RCC 7860 (cell line): ENCODE measurements around the gene TINAG.
"Not testable (repeated sequence)": the region's sequence is repeated elsewhere in the genome, so short reads cannot be mapped to it uniquely, and the experiment has no call there.

Experiments
- DNase-seq: peaks from one replicate; pipeline ENCODE4 v3.0.0-alpha.2; 2015; ENCODE audit warnings: low spot score
- FAIRE-seq: peaks from 2 replicates; lab custom pipeline; 2012; peaks lifted over from hg19 to GRCh38; lab: Jason Lieb, UNC

Gene TINAG

DNA sequence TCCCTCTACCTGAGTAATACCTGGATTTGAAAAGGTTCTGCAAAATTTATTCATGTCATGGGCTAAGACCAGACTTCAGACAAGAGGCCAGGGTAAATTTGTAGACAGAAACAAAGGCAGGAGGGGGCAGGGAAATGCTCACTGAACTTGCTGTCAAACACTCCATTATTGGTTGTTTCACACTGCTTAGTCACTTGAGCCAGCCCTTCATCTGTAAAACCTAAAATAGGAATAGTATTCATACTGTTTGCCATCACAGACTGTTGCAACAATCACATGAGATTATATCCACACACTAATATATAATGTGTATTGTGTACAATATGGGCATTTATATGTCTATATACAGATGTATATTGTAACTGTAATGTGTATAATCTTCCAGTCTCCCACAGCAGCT lies 6.5 kb upstream of the TINAG start:
- FAIRE-seq (no peak), DNase-seq (no peak)

DNA sequence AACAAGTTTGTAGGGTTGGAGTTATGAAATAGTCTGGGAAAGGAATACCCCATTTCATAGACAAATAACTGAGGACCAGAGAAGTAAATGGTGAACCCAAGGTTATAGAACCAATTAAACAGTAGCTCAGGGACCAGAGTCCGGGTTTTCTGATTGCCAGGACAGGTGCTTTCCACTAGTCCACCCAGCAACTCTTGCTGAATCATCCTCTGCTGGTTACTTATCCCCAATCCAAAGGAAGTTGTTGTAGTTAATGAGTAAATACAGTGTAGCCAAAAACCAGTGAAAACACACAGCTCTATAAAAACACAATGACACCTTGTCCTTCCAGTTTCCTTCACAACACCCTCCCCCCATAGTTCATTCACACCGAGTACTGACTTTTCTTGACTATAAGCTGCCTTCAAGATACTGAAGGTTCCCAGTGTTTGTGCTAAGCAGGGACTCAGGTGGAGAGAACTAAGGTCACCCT lies 766 bp upstream of the TINAG start:
- DNase-seq (peak; percentile 78), FAIRE-seq (peak; percentile 93)

DNA sequence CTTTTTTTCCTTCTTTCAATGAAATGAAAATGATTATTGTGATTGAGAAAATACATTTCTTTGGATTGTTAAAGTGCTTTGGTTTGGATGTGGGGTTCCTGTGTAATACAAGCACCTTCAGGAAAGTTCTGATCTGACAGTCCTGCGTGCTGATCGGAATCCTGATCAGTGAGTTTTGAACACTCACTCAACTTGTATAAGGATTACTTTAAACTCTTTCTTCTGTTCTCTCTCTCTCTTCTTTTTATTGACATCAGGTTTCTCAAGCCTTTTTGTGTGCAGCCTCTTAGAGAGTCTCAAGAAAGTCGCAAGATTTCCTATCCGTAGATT lies 710 bp downstream of the TINAG start:
- FAIRE-seq: peak; percentile 44
- DNase-seq: no peak

DNA sequence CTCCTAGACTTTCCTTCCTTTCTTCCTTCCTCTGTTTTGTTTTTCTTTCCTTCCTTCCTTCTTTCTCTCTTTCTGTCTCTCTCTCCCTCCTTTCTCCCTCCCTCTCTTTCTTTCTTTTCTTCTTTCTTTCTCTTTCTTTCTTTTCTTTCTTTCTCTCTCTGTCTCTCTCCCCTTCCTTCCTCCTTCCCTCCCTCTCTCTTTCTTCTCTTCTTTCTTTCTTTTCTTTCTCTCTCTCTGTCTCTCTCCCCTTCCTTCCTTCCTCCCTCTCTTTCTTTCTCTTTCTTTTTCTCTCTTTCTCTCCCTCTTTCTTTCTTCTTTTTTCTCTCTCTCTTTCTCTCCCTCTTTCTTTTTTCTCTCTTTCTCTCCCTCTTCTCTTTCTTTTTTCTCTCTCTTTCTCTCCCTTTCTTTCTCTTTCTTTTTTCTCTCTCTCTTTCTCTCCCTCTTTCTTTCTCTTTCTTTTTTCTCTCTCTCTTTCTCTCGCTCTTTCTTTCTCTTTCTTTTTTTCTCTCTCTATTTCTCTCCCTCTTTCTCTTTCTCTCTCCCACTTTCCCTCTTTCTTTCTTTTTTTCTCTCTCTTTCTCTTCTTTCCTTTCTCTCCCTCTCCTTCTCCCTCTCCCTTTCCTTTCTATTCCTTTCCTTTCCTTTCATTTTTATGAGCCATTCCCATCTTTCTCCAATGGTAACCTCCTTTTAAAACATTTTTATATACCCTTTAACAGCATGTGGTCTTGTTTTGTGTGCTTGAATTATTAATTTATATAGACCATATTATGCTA lies 2.3 kb downstream of the TINAG start:
- no peak for FAIRE-seq
- no peak for DNase-seq

DNA sequence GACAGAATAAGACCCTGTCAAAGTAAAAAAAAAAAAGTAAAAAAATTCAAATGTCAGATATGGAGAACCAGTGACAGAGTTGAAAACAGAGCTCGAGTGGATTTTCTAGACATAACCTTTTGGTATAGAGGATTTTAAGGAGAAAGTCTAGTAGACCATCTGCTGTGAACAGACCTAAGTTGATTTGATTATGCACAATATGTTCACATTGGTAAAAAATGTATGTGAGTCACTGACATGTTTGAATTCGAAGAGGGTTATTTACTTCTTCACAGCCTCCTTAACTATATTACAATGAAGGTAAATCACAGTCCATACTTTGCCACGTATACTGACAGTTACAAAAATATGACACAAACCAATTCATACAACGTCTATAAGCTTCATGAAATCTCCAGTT lies 7.4 kb downstream of the TINAG start:
- DNase-seq (no peak), FAIRE-seq (no peak)

DNA sequence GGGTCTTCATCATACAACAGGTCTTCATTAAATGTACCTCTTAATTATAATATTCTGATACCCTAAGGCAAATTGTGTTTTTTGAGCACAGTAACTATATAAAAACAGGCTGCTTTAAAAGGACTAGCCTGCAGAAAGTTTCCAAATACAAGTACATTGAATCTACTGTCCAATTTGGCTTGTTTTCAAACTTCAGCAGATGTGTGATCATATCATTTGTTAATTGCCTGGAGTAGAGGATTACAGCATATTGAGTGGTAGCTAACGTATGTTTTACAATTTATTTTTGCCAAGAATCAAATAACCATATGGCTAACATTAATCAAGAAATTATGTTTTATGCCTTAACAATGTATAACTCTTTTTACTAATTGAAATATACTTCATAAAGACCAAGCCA lies 12.6 kb downstream of the TINAG start:
- FAIRE-seq: no peak
- no peak for DNase-seq

DNA sequence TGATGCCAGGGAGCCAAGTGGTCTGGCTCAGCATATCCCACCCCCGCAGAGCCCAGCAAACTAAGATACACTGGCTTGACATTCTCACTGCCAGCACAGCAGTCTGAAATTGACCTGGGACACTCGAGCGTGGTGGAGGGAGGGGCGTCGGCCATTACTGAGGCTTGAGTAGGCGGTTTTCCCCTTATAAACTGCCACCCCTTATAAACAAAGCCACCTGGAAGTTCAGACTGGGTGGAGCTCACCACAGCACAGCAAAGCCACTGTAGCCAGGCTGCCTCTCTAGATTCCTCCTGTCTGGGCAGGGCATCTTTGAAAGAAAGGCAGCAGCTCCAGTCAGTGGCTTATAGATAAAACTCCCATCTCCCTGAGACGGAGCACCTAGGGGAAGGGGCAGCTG lies 19.4 kb downstream of the TINAG start:
- FAIRE-seq: no peak
- no peak for DNase-seq

DNA sequence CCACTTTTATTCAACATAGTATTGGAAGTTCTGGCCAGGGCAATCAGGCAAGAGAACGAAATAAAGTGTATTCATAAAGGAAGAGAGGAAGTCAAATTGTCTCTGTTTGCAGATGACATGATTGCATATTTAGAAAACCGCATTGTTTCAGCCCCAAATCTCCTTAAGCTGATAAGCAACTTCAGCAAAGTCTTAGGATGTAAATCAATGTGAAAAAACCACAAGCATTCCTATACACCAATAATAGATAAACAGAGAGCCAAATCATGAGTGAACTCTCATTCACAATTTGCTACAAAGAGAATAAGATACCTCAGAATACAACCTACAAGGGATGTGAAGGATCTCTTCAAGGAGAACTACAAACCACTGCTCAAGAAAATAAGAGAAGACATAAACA lies 23.3 kb downstream of the TINAG start:
- DNase-seq: not testable (repeated sequence)

DNA sequence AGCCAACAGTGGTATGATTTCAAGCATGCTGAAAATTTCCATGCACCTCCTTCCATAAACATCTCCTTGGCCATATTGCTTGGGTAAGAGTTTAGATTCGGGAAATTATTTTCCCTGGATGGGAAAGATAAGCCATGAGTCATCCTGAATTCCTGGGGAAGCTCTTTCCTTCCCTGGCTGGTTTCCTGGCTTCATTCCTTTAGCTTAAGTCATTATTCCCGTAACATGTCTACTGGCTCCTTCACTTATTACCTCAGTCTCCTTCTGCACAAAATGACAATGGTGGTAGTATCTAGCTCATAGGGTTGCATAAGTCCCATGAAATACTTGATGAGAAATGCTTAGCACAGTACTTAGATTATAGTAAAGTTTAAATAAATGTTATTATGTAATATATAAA lies 27.6 kb downstream of the TINAG start:
- DNase-seq: peak; percentile 93
- peak; percentile 97 for FAIRE-seq

More for the DNA sequence above, 23.3 kb downstream of the TINAG start:
- not testable (repeated sequence) for FAIRE-seq

DNA sequence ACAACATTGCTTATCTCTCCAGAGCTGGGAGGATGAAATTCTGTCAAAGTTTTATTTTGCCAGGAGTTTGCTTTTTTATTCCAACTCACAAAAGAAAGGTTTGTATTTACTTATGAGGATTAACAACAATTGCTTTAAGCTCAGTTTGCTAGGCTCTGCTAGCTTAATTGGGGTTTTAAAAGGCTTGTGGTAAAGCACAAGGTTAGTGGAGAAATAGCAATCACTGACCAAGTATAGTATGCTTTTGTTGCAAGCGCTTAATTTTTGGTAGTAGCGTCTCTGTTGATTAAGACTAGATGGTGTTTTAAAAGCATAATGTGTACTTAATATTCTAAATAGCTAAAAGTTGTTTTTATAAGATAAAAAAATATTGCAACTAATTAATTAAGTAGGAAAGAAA lies 45.7 kb downstream of the TINAG start:
- DNase-seq (no peak), FAIRE-seq (no peak)

DNA sequence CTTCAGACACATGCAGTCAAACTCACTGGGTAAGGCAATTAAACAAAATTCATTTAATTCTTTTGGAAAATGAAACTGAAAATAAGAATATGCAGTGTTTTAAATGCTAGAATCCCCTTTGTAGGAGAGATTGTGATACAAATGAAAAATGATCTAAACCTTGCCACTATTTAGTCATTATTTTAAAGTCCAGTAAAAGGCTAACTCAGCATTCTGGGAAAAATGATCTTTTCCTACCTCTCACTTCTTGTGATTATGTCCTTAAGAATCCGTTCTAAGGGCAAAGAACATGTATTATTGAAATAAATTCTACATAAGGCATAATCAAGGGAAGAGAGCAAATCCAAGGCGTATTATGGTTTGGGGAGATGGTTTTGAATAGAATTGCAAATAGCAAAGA lies 46.4 kb downstream of the TINAG start:
- DNase-seq: no peak
- no peak for FAIRE-seq

DNA sequence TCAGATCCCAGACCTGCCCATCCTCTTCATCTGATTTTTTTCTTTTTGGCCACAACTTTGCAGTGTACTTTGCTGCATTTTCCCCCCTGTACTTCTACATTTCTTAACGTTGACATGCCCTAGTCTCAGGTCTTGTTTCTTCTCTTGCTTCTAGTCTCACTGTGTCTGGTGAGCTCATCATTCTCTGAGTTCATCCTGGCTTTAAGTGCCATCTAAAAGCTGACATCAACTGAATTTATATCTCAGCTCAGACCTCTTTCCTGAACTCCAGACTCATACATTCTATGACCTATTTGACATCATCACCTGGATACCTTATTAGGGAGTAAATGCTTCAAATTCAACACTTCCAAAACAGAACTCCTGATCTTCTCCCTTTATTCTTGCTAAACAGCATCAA lies 48.9 kb downstream of the TINAG start:
- no peak for FAIRE-seq

DNA sequence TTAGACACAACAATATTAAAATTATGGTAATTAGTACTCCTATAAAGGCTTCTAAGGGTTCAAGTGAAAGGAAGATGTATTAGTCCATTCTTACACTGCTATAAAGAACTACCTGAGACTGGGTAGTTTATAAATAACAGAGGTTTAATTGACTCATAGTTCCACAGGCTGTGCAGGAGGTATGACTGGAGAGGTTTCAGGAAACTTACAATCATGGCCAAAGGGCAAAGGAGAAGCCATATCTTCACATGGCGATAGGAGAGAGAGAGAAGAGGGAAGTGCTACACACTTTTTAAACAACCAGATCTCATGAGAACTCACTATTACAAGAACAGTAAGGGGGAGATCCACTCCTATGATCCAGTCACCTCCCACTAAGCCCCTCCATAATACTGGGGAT lies 52.9 kb downstream of the TINAG start:
- DNase-seq (no peak), FAIRE-seq (no peak)

More for the DNA sequence above, 48.9 kb downstream of the TINAG start:
- no peak for DNase-seq

DNA sequence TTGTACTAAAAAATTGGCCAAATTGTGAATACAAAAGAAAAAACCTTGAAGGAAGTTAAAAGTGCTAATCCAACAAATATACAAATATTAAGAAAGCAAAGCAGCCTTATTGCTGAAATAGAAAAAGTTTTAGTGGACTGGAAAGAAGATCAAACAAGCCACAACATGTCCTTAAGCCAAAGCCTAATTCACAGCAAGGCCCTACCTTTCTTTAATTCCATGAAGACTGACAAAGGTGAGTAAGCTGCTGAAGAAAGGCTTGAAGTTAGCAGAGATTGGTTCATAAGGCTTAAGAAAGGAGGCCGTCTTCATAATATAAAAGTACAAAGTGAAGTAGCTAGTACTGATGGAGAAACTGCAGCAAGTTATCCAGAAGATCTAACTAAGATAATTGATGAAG lies 53.5 kb downstream of the TINAG start:
- DNase-seq (no peak), FAIRE-seq (no peak)

DNA sequence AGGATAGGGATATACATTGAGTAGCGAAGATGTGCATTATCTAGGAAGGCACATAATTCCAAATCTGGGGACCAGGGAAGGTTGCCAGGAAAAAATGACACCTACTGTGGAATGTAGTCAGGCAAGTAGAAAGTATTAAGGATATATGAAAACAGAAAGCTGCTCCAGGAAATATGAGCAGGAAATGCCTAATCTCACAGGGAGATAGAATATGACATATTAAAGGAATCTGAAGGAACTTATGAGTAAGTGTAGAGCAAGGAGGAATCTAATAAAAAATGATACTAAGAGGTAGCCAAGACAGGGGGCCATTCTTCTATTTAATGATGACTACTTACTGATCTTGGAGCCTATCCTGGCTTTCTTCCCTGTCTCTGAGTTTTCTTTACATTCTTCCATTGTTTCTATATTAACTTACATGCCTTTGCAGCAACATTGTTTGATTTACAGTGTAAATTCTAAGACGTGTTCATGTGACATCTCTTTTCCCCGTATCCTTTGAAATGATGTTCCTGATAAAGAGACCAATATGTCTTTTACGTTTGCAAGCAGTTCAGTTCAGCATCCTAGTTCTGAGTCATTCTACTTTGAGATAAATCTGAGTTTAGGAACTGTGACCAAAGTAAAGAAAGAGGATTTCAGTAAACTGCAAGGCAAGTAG lies 58.6 kb downstream of the TINAG start:
- FAIRE-seq: no peak
- DNase-seq: peak; percentile 10

DNA sequence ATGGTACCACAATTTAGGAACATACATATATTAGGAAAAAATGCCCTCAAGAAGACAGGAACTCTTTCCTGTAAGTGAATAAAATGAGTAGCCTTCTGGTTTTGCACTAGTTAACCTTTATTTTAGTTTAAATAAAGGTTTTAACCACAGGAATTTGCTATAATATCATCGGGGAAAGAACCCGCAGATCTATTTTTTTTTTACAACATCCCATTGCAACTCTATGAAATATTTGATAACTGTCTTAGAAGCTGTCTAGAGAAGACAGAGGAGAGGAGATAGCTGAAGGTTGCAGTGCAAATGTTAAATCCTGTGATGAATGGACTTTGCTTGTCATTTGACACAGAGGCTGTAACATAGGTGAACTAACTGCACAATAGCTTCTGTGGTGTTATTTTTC lies 69.5 kb downstream of the TINAG start:
- DNase-seq: peak; percentile 10
- peak; percentile 76 for FAIRE-seq

DNA sequence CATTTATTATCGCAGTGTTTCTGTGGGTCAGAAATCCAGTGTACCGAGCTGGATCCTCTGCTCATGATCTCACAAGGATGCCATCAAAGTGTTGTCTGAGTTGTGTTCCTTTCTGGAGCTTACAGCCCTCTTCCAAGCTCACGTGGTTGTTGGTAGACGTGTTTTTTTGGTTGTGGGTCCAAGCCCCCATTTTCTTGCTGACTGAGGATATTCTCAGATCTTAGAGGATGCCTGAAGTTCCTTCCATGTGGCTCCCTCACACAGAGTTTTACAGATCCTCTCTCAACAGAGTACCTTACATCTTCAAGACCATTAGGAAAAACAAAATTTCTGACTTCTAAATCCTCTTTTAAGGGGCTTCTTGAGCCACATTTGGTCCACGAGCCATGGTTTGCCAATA lies 78.1 kb downstream of the TINAG start:
- FAIRE-seq (no peak), DNase-seq (no peak)

DNA sequence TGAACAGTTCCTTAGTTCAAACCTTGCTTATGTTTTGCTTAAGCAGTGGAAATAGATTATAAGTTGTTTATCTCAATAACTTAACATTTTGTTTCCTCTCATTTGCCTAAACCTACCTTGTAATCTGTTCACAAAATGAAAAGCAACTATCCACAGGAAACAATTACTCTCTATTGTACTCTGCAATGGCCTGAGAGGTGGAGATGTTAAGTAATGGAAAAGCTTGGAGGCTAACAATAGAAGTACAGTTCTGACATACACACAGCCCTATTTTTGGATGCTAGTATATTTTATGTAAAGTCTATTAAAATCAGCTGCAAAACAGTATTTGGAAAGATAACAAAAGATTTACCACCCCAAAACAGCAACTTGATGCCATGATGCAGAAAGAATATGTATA lies 82.1 kb downstream of the TINAG start:
- no peak for FAIRE-seq

DNA sequence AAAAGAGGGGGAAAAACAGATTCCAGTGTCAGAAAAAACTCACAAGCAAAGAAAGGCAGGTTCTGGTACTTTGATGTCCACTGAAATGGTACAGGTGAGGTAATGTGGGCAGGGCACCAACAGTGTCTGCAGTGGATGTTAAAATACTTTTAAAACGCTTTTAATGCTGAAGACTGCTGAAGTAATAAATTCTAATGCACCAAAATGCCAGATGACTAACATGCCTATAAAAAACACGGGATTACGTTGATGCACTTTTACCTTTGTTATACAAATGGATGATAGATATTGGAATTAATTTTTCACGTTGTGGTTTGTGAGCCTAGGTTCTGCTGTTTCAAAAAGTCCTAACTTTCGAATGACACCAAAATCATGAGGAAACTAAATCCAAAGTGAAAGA lies 83.3 kb downstream of the TINAG start:
- FAIRE-seq (no peak), DNase-seq (no peak)

More for the DNA sequence above, 82.1 kb downstream of the TINAG start:
- no peak for DNase-seq

DNA sequence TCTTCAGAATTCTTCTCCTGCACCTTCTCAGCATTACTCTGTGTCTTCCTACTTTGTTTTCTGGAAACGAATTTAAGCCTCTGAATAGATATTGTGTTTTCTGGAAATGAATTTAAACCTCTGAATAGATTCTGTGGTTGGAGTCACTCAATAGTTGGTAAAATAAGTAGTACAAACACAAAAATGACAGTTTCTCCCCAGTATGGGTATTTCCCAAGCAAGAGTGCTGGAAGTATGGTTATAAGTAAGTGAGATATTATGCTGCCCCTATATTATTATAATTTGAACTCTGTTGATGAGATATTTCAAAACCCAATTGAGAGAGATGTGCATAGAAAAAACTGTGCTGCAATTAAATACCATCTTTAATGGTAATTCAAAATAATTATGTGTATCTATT lies 94.9 kb downstream of the TINAG start:
- DNase-seq (no peak), FAIRE-seq (no peak)

DNA sequence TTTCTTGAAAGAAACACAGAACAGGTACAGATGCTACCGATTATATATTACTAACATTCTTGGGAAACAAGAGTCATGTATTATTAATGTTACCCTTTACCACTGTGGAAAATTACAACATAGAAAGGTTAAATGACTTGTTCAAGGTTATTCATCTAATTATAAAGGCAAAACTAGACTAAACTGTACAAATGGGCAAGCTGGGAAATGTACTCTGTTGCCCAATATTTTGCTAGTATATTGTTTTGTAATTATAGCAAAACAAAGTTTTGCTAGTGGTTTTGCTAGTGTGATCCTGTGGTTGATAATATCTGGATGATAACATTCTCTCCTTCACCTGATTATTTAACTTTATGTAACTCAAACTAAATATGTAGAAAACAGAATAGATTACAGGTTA lies 96.5 kb downstream of the TINAG start:
- no peak for FAIRE-seq
- DNase-seq: no peak

DNA sequence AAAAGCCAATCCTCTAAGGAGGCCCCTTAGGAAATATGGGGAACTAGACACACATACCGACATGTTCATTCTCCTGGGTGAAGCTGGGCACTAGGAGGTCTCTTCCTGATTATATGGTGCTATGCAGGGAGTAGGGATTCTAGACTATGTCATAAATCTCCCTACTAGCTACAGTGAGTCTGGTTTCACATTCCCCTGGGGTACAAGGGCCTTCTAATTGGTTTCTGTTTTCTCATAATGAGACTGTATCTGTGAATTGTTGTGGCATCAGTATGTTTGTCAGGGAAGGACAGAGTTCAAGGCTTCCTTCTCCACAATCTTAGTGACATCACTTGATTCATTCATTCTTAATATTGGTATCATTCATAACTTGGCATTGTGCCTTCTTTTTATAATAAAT lies 103.5 kb downstream of the TINAG start:
- no peak for FAIRE-seq
- DNase-seq: no peak

DNA sequence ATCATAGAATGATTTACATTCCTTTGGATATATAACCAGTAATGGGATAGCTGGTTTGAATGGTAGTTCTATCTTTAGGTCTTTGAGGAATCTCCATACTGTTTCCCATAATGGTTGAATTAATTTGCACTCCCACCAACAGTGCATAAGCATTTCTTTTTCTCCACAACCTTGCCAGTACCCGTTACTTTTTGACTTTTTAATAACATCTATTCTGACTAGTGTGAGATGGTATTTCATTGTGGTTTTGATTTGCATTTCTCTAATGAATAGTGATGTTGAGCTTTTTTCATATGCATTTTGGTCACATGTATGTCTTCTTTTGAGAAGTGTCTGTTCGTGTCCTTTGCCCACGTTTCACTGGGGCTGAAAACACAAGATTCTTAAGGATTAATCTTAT lies 107.3 kb downstream of the TINAG start:
- FAIRE-seq (no peak), DNase-seq (no peak)
